IPS DF 6.9 (cell line): ENCODE results near the gene TMEM176A.

ENCODE experiments used
- DNase-seq: peaks from one replicate; pipeline ENCODE4 v3.0.0-alpha.2; 2013; ENCODE audit warnings: low read depth, low spot score
- H3K27ac ChIP-seq: one replicate; pipeline ENCODE4 v1.5.1; 2013; ENCODE audit warnings: low read length, control low read depth
- H3K27me3 ChIP-seq: 2 replicates; pipeline ENCODE4 v1.6.1; 2013; ENCODE audit warnings: mild to moderate bottlenecking, low read length; ENCODE audit not compliant: control insufficient read depth, insufficient read depth
- H3K36me3 ChIP-seq: 2 replicates; pipeline ENCODE4 v1.6.1; 2013; ENCODE audit warnings: low read length; ENCODE audit not compliant: control insufficient read depth, insufficient read depth
- H3K4me1 ChIP-seq: 2 replicates; pipeline ENCODE4 v1.6.1; 2013; ENCODE audit warnings: low read length; ENCODE audit not compliant: control insufficient read depth, insufficient read depth
- H3K4me3 ChIP-seq: 2 replicates; pipeline ENCODE4 v1.5.1; 2013; ENCODE audit warnings: mild to moderate bottlenecking, low read length
- H3K9me3 ChIP-seq: 2 replicates; pipeline ENCODE4 v1.6.1; 2013; ENCODE audit warnings: low read length, inconsistent platforms; ENCODE audit not compliant: control insufficient read depth, insufficient read depth
- WGBS: extraction: QIAGEN DNeasy Blood & Tissue Kit; methylation state at CpG from one replicate; pipeline ENCODE4 v1.1.7; 2013; ENCODE audit warnings: mixed read lengths, missing lambda C conversion rate; ENCODE audit not compliant: insufficient read length, insufficient coverage; 5-methylcytosine and 5-hydroxymethylcytosine counted together

The TMEM176A gene, protein sequence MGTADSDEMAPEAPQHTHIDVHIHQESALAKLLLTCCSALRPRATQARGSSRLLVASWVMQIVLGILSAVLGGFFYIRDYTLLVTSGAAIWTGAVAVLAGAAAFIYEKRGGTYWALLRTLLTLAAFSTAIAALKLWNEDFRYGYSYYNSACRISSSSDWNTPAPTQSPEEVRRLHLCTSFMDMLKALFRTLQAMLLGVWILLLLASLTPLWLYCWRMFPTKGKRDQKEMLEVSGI

GRCh38 chr7:150800581-150801241, at the start of gene TMEM176A:
TMEM176A (plus strand) TSS chr7:150800769; CDS start chr7:150801551, 782 bp downstream.
- Histone ChIP-seq H3K4me1 (peaks cover 7% of the 10 kb centered on the region), H3K9me3 (no peaks in the 10 kb centered on the region), H3K27me3 (peaks cover 37% of the 10 kb centered on the region), H3K36me3 (no peaks in the 10 kb centered on the region), H3K27ac (no peak within 1 kb of the TSS), H3K4me3 (peak within 1 kb of the TSS; percentile 50; the same call in 1 of the 2 replicates)
- WGBS: no CpG with 5 or more reads among the region's 54 CpGs
- no peak for DNase-seq

GRCh38 chr7:150751702-150752101, 48.9 kb upstream of the TMEM176A start:
- no CpG with 5 or more reads among the region's 2 CpGs for WGBS
- Histone ChIP-seq H3K4me3 (no peak overlapping the region), H3K9me3 (no peaks in the 10 kb centered on the region), H3K27ac (no peak overlapping the region), H3K4me1 (no peaks in the 10 kb centered on the region), H3K36me3 (no peaks in the 10 kb centered on the region), H3K27me3 (peaks cover 7% of the 10 kb centered on the region; the same call in 1 of the 2 replicates)
- no peak for DNase-seq

DNA sequence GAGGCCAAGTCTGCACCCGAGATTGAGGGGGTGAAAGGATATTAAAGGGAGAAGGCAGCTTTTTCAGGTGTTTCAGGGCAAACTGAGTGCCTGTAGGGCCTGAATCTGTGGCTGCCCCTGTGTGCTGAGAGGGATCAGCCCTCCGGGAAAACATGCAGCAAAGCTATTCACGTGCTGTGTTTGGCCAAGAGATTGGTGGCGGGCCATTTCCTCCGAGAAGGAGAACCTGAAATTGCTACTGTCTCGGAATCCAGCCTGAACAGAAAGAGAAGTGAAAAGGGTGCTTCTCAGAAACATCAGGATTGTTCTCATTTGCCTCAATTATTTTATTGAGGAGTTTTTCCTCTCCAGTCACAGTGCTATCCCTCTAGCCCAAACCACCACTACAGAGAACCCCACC, 47.3 kb upstream of the TMEM176A start:
- no peak for DNase-seq
- H3K9me3 ChIP-seq: no peaks in the 10 kb centered on the region
- no CpG with 5 or more reads among the region's 6 CpGs for WGBS
- H3K4me3 ChIP-seq: no peak overlapping the region
- H3K4me1 ChIP-seq: no peaks in the 10 kb centered on the region
- no peaks in the 10 kb centered on the region; the same call in 1 of the 2 replicates for H3K27me3 ChIP-seq
- H3K27ac ChIP-seq: no peak overlapping the region
- no peaks in the 10 kb centered on the region for H3K36me3 ChIP-seq

GRCh38 chr7:150753826-150754603, 46.6 kb upstream of the TMEM176A start:
- Histone ChIP-seq H3K9me3 (no peaks in the 10 kb centered on the region), H3K36me3 (no peaks in the 10 kb centered on the region), H3K4me1 (no peaks in the 10 kb centered on the region), H3K27ac (no peak overlapping the region), H3K27me3 (no peaks in the 10 kb centered on the region; the same call in 1 of the 2 replicates), H3K4me3 (no peak overlapping the region)
- DNase-seq: no peak
- no CpG with 5 or more reads among the region's 3 CpGs for WGBS

- DNase-seq: no peak
- Histone ChIP-seq H3K9me3 (no peaks in the 10 kb centered on the region), H3K4me1 (no peaks in the 10 kb centered on the region), H3K4me3 (no peak overlapping the region), H3K27ac (no peak overlapping the region), H3K36me3 (no peaks in the 10 kb centered on the region), H3K27me3 (no peaks in the 10 kb centered on the region; the same call in 1 of the 2 replicates)
These were observed 45.6 kb upstream of the TMEM176A start for GRCh38 chr7:150754951-150755350.

GRCh38 chr7:150755473-150756099, 45.0 kb upstream of the TMEM176A start:
- WGBS: no CpG with 5 or more reads among the region's 4 CpGs
- H3K9me3 ChIP-seq: no peaks in the 10 kb centered on the region
- no peak for DNase-seq

GRCh38 chr7:150756166-150756565, 44.4 kb upstream of the TMEM176A start:
- WGBS: no CpG with 5 or more reads among the region's 3 CpGs
- Histone ChIP-seq H3K27me3 (no peaks in the 10 kb centered on the region; the same call in 1 of the 2 replicates), H3K27ac (no peak overlapping the region), H3K4me3 (no peak overlapping the region), H3K4me1 (no peaks in the 10 kb centered on the region), H3K36me3 (no peaks in the 10 kb centered on the region), H3K9me3 (no peaks in the 10 kb centered on the region)
- no peak for DNase-seq

More at GRCh38 chr7:150755473-150756099, 45.0 kb upstream of the TMEM176A start:
- H3K4me1 ChIP-seq: no peaks in the 10 kb centered on the region
- no peak overlapping the region for H3K4me3 ChIP-seq
- H3K27ac ChIP-seq: no peak overlapping the region
- H3K36me3 ChIP-seq: no peaks in the 10 kb centered on the region
- H3K27me3 ChIP-seq: no peaks in the 10 kb centered on the region; the same call in 1 of the 2 replicates

GRCh38 chr7:150756858-150757257, 43.7 kb upstream of the TMEM176A start:
- DNase-seq: no peak
- no CpG with 5 or more reads among the region's 1 CpG for WGBS
- Histone ChIP-seq H3K9me3 (no peaks in the 10 kb centered on the region), H3K4me3 (no peak overlapping the region), H3K4me1 (no peaks in the 10 kb centered on the region), H3K27ac (no peak overlapping the region), H3K36me3 (no peaks in the 10 kb centered on the region), H3K27me3 (no peaks in the 10 kb centered on the region; the same call in 1 of the 2 replicates)

GRCh38 chr7:150759479-150759878, 41.1 kb upstream of the TMEM176A start:
- WGBS: no CpG with 5 or more reads among the region's 1 CpG
- Histone ChIP-seq H3K4me1 (no peaks in the 10 kb centered on the region), H3K36me3 (no peaks in the 10 kb centered on the region), H3K4me3 (no peak overlapping the region), H3K27me3 (no peaks in the 10 kb centered on the region; the same call in 1 of the 2 replicates), H3K9me3 (no peaks in the 10 kb centered on the region), H3K27ac (no peak overlapping the region)
- DNase-seq: no peak

DNA sequence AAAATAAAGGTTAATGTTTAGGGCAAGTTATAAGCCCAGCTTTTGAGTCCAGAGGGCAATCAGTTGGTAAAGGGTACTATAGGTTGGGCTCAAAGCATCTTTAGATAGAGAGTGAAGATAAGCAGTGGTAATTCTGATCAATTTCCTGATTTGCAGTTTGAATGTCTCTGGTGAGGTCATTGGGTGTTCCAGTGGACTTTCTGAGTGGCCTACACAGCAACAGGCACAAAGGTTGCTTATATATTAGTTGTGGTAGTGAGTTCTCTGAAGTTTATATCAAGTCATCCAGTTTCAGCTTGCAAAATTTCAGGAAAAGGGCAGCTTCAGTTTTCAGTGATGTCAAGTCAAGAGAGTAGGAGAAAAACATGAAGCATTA, 34.2 kb upstream of the TMEM176A start:
- no peak overlapping the region for H3K27ac ChIP-seq
- no peaks in the 10 kb centered on the region for H3K36me3 ChIP-seq
- no peak for DNase-seq
- H3K4me3 ChIP-seq: no peak overlapping the region
- H3K9me3 ChIP-seq: no peaks in the 10 kb centered on the region
- H3K27me3 ChIP-seq: no peaks in the 10 kb centered on the region
- no peaks in the 10 kb centered on the region for H3K4me1 ChIP-seq
